Fibroblast of pulmonary artery (primary cell): ENCODE data around the gene VPS29.
"Not testable (repeated sequence)": the region's sequence is repeated elsewhere in the genome, so short reads cannot be mapped to it uniquely, and the experiment has no call there.

Experiments
- DNase-seq: peaks from one replicate; pipeline ENCODE4 v3.0.0-alpha.2; 2010; ENCODE audit warnings: low read depth
- H3K4me3 ChIP-seq: replicated peaks from 2 replicates; pipeline ENCODE4 v1.5.1; 2011; ENCODE audit warnings: low read depth, mild to moderate bottlenecking, control low read depth, low read length, moderate library complexity
- CTCF ChIP-seq: IDR thresholded peaks from 2 replicates; pipeline ENCODE4 v1.5.1; 2011; ENCODE audit warnings: mild to moderate bottlenecking, control low read depth, low read length, inconsistent platforms; ENCODE audit errors: missing control alignments

Gene VPS29

DNA sequence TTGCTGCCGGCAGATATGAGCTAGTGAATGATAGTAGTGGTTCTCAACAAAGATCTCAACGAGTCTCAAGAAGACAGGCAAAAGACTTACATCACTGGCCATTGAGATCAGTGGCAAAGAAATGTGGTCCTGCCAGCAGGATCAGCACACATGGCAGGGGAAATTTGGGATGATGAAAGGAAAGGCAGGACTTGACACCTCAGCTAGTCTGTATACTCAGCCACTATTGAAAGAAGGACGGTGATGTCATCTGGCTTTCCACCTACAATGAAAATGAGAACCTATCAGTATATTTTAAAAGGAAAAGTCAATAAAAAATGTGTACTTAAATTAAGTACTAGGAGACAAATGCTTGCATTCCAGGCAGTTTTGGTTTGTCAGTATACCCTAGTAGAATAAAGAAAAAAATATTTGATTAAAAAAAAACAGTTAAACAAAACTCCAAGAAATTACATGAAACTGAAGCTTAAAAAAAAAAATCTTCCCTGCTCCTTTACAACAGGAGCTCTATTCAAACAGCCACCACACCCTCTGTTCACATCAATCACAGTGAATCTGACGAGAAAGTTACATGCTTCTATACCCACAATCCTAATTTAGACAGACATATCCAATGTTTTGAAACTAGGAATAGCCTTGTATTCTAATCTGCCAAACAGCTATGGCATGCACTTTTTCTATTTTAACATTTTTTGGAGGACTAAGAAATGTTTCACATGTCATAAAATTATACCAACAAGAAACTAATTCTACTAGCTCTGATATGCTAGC, 35.1 kb upstream of the VPS29 start:
- no peak overlapping the region for H3K4me3 ChIP-seq
- no peak for TF ChIP-seq CTCF
- no peak for DNase-seq

DNA sequence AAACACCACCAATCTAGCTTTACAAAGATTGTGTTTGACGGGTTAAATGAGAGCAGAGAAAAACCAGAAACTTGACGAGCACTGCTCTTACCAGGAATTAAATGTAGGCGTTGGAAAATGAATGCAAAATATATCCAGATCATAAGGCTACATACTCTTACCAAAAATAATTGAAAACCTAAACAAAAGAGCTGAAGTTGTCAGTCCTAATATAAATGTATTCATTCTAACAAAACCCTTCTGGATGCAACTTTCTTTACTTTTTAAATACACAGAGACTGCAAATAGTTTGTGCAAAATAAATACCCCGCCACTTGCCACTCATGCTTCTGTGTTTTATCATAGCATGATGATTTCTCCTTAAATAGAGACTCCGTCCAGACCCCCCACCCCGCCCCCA, 32.9 kb upstream of the VPS29 start:
- DNase-seq = no peak
- TF ChIP-seq CTCF = no peak
- H3K4me3 ChIP-seq = no peak overlapping the region

- no peak for DNase-seq
- no peak for TF ChIP-seq CTCF
- no peak overlapping the region for H3K4me3 ChIP-seq
These were observed 31.7 kb upstream of the VPS29 start for GRCh38 chr12:110533607-110534006.

GRCh38 chr12:110532644-110533043, 30.7 kb upstream of the VPS29 start:
- no peak for TF ChIP-seq CTCF
- no peak for DNase-seq
- no peak overlapping the region for H3K4me3 ChIP-seq

- DNase-seq = peak; percentile 23
- no peak for TF ChIP-seq CTCF
- H3K4me3 ChIP-seq = no peak overlapping the region
These were observed 29.9 kb upstream of the VPS29 start for GRCh38 chr12:110531741-110532333.

- DNase-seq = no peak
- no peak overlapping the region for H3K4me3 ChIP-seq
- no peak for TF ChIP-seq CTCF
These were observed 28.6 kb upstream of the VPS29 start for GRCh38 chr12:110530511-110530910.

GRCh38 chr12:110528277-110528839, 26.4 kb upstream of the VPS29 start:
- no peak for DNase-seq
- TF ChIP-seq CTCF = no peak
- no peak overlapping the region for H3K4me3 ChIP-seq

GRCh38 chr12:110520876-110521712, 19.2 kb upstream of the VPS29 start:
- not testable (repeated sequence) for DNase-seq, H3K4me3 ChIP-seq

GRCh38 chr12:110518014-110518413, 16.1 kb upstream of the VPS29 start:
- not testable (repeated sequence) for DNase-seq, H3K4me3 ChIP-seq
